A549 (cell line): ENCODE results near the gene TP53RK. TPM values are rescaled to one million over a fixed set of nuclear protein-coding genes. Genes with fewer than 3 reads are reported as not detected.

Experiments used
- ATAC-seq, 2 experiments: fragments of 200-7000 bp in 1 of 2; fragments of >200 bp in 1 of 2; cut with Nextera tagmentation in 1 of 2; cut with Tn5 transposase in 1 of 2; 3 replicates each; pipeline versions ENCODE4 v1.8.0 to v1.9.1; 2018 to 2020; ENCODE audit warnings: mild to moderate bottlenecking in 1 of 2, moderate library complexity in 1 of 2
- CTCF ChIA-PET: fragments of 300-600 bp; sonication (Branson Sonifier 250); formaldehyde crosslinking; extraction: SDS; loops from one replicate; lab custom pipeline; 2021; ENCODE audit warnings: antibody characterized with exemption, inconsistent platforms; lab: Yijun Ruan, JAX
- POLR2A ChIA-PET: fragments of 350-600 bp; formaldehyde crosslinking; extraction: SDS; loops from one replicate; lab custom pipeline; 2021; ENCODE audit warnings: antibody characterized with exemption, inconsistent platforms; lab: Yijun Ruan, JAX
- DNase-seq, 2 experiments: peaks; one replicate each; pipeline versions ENCODE4 v3.0.0 to v3.0.0-alpha.2; 2011 to 2016; ENCODE audit warnings: low read depth in 1 of 2, low spot score in 1 of 2
- FAIRE-seq: peaks from 2 replicates; lab custom pipeline; 2011; peaks lifted over from hg19 to GRCh38; lab: Jason Lieb, UNC
- H3K27ac ChIP-seq, 2 experiments: fragments of >200 bp; sonication (Bioruptor Twin); formaldehyde crosslinking; 3 replicates each; pipeline ENCODE4 v1.5.1; 2016 to 2017
- H3K4me1 ChIP-seq: fragments of >200 bp; sonication (Bioruptor Twin); formaldehyde crosslinking; 3 replicates; pipeline ENCODE4 v1.6.1; 2016
- H3K4me2 ChIP-seq: fragments of >200 bp; sonication (Bioruptor Twin); formaldehyde crosslinking; 3 replicates; pipeline ENCODE4 v1.6.1; 2016
- H3K4me3 ChIP-seq: fragments of >200 bp; sonication (Bioruptor Twin); formaldehyde crosslinking; 3 replicates; pipeline ENCODE4 v1.5.1; 2016
- H3K9me3 ChIP-seq: fragments of >200 bp; sonication (Bioruptor Twin); formaldehyde crosslinking; 3 replicates; pipeline ENCODE4 v1.6.1; 2016
- BCL3 ChIP-seq: fragments of >200 bp; sonication (Bioruptor Twin); formaldehyde crosslinking; IDR thresholded peaks from 3 replicates; pipeline ENCODE4 v1.6.1; 2016
- CBX8 ChIP-seq: fragments of 200-600 bp; sonication (generic); IDR thresholded peaks from 2 replicates; pipeline ENCODE4 v1.6.1; 2016
- CHD2 ChIP-seq: fragments of 150-350 bp; IDR thresholded peaks from 2 replicates; pipeline ENCODE4 v1.6.1; 2014; ENCODE audit warnings: low read length; ENCODE audit not compliant: partially characterized antibody
- E2F6 ChIP-seq: IDR thresholded peaks from 2 replicates; pipeline ENCODE4 v1.6.1; 2012; ENCODE audit warnings: low read depth, borderline replicate concordance
- ELK1 ChIP-seq: fragments of 150-350 bp; IDR thresholded peaks from 2 replicates; pipeline ENCODE4 v1.6.1; 2014; ENCODE audit warnings: low read depth, mild to moderate bottlenecking, low read length
- ESRRA ChIP-seq: fragments of 150-350 bp; IDR thresholded peaks from 2 replicates; pipeline ENCODE4 v1.6.1; 2014; ENCODE audit warnings: mild to moderate bottlenecking, low read length, borderline replicate concordance
- FOSB ChIP-seq: fragments of 250-450 bp; sonication (Bioruptor Pico); IDR thresholded peaks from 2 replicates; pipeline ENCODE4 v1.5.0; 2020; ENCODE audit warnings: mild to moderate bottlenecking, moderate library complexity
- FOXS1 ChIP-seq: fragments of 250-450 bp; sonication (Bioruptor Pico); IDR thresholded peaks from 2 replicates; pipeline ENCODE4 v1.5.0; 2020; ENCODE audit warnings: mild to moderate bottlenecking, moderate library complexity
- GATA3 ChIP-seq: IDR thresholded peaks from 2 replicates; pipeline ENCODE4 v1.6.1; 2012; ENCODE audit warnings: borderline replicate concordance
- HES2 ChIP-seq: fragments of >200 bp; sonication (Bioruptor Twin); formaldehyde crosslinking; IDR thresholded peaks from 2 replicates; pipeline ENCODE4 v1.6.1; 2016
- HMGXB4 ChIP-seq: fragments of 250-450 bp; sonication (Bioruptor Pico); IDR thresholded peaks from 2 replicates; pipeline ENCODE4 v1.5.0; 2021; ENCODE audit warnings: mild to moderate bottlenecking, moderate library complexity, borderline replicate concordance
- HOXB13 ChIP-seq: fragments of 250-450 bp; sonication (Bioruptor Pico); IDR thresholded peaks from 2 replicates; pipeline ENCODE4 v1.5.0; 2020; ENCODE audit warnings: low read depth, mild to moderate bottlenecking, moderate library complexity
- JUN ChIP-seq, 2 experiments: fragments of >200 bp; sonication (Bioruptor Twin); formaldehyde crosslinking; IDR thresholded peaks; 2 replicates in 1 of 2; 3 replicates in 1 of 2; pipeline ENCODE4 v1.6.1; 2016 to 2017
- KDM1A ChIP-seq: fragments of 200-600 bp; sonication (generic); IDR thresholded peaks from 2 replicates; pipeline ENCODE4 v1.6.1; 2016; ENCODE audit warnings: low read depth, mild to moderate bottlenecking
- KDM5A ChIP-seq: fragments of 200-600 bp; sonication (generic); IDR thresholded peaks from 2 replicates; pipeline ENCODE4 v1.6.1; 2016; ENCODE audit warnings: antibody characterized with exemption, mild to moderate bottlenecking
- MAFK ChIP-seq: fragments of 450-650 bp; IDR thresholded peaks from 2 replicates; pipeline ENCODE4 v1.6.1; 2014; ENCODE audit not compliant: partially characterized antibody
- MAX ChIP-seq: IDR thresholded peaks from 2 replicates; pipeline ENCODE4 v1.6.1; 2012
- MYC ChIP-seq: IDR thresholded peaks from 2 replicates; pipeline ENCODE4 v1.6.1; 2012; ENCODE audit warnings: mild to moderate bottlenecking, inconsistent platforms, low read length, improper control_type of control experiment, borderline replicate concordance
- NFE2L2 ChIP-seq: fragments of 150-350 bp; conservative IDR thresholded peaks from 2 replicates; pipeline ENCODE4 v1.6.1; 2014; ENCODE audit warnings: low read length
- PBX3 ChIP-seq: IDR thresholded peaks from 2 replicates; pipeline ENCODE4 v1.6.1; 2012
- POLR2A ChIP-seq: IDR thresholded peaks from 2 replicates; pipeline ENCODE4 v1.6.1; 2012; ENCODE audit warnings: mild to moderate bottlenecking, low read length
- RAD21 ChIP-seq, 2 experiments: fragments of >200 bp in 1 of 2; sonication (Bioruptor Twin) in 1 of 2; formaldehyde crosslinking in 1 of 2; IDR thresholded peaks in 1 of 2; conservative IDR thresholded peaks in 1 of 2; 2 replicates in 1 of 2; 3 replicates in 1 of 2; pipeline ENCODE4 v1.6.1; 2012 to 2018; ENCODE audit warnings: inconsistent platforms in 1 of 2
- SMC3 ChIP-seq: fragments of >200 bp; sonication (Bioruptor Twin); formaldehyde crosslinking; IDR thresholded peaks from 3 replicates; pipeline ENCODE4 v1.6.1; 2018; ENCODE audit warnings: inconsistent platforms
- USF2 ChIP-seq: fragments of 450-650 bp; IDR thresholded peaks from 2 replicates; pipeline ENCODE4 v1.6.1; 2014; ENCODE audit warnings: antibody characterized with exemption
- ZSCAN20 ChIP-seq: fragments of 250-450 bp; sonication (Bioruptor Pico); IDR thresholded peaks from 2 replicates; pipeline ENCODE4 v1.8.0; 2022; ENCODE audit warnings: mild to moderate bottlenecking, moderate library complexity
- WGBS: methylation state at CpG from one replicate; pipeline ENCODE4 v1.1.6; 2017; ENCODE audit errors: missing lambda C conversion rate; 5-methylcytosine and 5-hydroxymethylcytosine counted together
- polyA plus RNA-seq, 4 experiments: library from polyadenylated mRNA; depleted of rRNA in 3 of 4; stranded (reverse); fragments of >200 nt; fragmentation: RNase III in 1 of 4; extraction: RNeasy Plus Mini Kit Qiagen cat#74134 plus additional on column Dnase treatment in 1 of 4; gene quantifications; 2 replicates in 3 of 4; 3 replicates in 1 of 4; pipeline ENCODE4 v1.2.3, GENCODE V29; 2011 to 2017

TP53RK gene
- polyA plus RNA-seq, 2 of the 4 experiments (the other 2 are of a cell fraction) = 9.8 to 11.8 TPM

- CTCF ChIA-PET = interaction anchor here (1.2 kb wide), 1 partner anchor 9 kb away, joined by 3 read pairs; no protein-coding TSS in a partner anchor
- Histone ChIP-seq H3K9me3 (peaks cover 5% of the 10 kb centered on the region; the same call in 2 of the 3 replicates), H3K4me3 (no peak overlapping the region), H3K4me2 (no peak overlapping the region), H3K27ac (no peak overlapping the region), H3K4me1 (no peaks in the 10 kb centered on the region)
- POLR2A ChIA-PET = no interaction called here
- 60% methylated on average over 17 of the region's 27 CpGs for WGBS
- TF ChIP-seq CHD2 (no peak), HES2 (no peak), MAFK (no peak), PBX3 (no peak), MAX (no peak), POLR2A (no peak), USF2 (no peak), ZSCAN20 (CRISPR knock-in tag) (no peak), HOXB13 (CRISPR knock-in tag) (no peak), KDM5A (no peak), HMGXB4 (CRISPR knock-in tag) (no peak), BCL3 (no peak), ELK1 (no peak), SMC3 (no peak), ESRRA (no peak), FOSB (no peak)
- FAIRE-seq = no peak
- no peak for DNase-seq
- no peak for ATAC-seq
Measured at GRCh38 chr20:46725186-46726165, 36.2 kb upstream of the TP53RK start.

- 0% methylated on average over 1 of the region's 1 CpG for WGBS
- POLR2A ChIA-PET = no interaction called here
Measured at GRCh38 chr20:46724343-46724959, 35.2 kb upstream of the TP53RK start.

More at GRCh38 chr20:46724343-46724959, 35.2 kb upstream of the TP53RK start:
- ATAC-seq = no peak
- H3K4me1 ChIP-seq = no peaks in the 10 kb centered on the region
- peaks cover 5% of the 10 kb centered on the region; the same call in 2 of the 3 replicates for H3K9me3 ChIP-seq
- no peak for DNase-seq
- no peak for FAIRE-seq
- H3K4me2 ChIP-seq = no peak overlapping the region
- no peak overlapping the region for H3K4me3 ChIP-seq
- no peak overlapping the region for H3K27ac ChIP-seq
- TF ChIP-seq POLR2A (no peak), NFE2L2 (no peak), MAX (no peak), CBX8 (no peak), MYC (no peak), HES2 (no peak), KDM1A (no peak), HOXB13 (CRISPR knock-in tag) (no peak), FOXS1 (CRISPR knock-in tag) (no peak), JUN (IDR thresholded peaks at IDR 0.05) (no peak), RAD21 (conservative IDR thresholded peaks at IDR 0.05 in 1 of 2, IDR thresholded peaks at IDR 0.05 in 1 of 2) (no peak), E2F6 (no peak), GATA3 (no peak)
- TF ChIP-seq, all 56 proteins: peak for 0
- CTCF ChIA-PET = no interaction called here
